H54 (cell line): Measurements from ENCODE around the gene NEURL3.

Experiments
- DNase-seq: peaks from one replicate; pipeline ENCODE4 v3.0.0; 2011; ENCODE audit warnings: low spot score, mixed read lengths; ENCODE audit not compliant: insufficient read length
- FAIRE-seq: peaks from 3 replicates; lab custom pipeline; 2011; peaks lifted over from hg19 to GRCh38; lab: Jason Lieb, UNC
- POLR2A ChIP-seq: IDR thresholded peaks from 2 replicates; pipeline ENCODE4 v1.6.1; 2011; ENCODE audit warnings: low read depth, mild to moderate bottlenecking, low read length

Gene NEURL3

GRCh38 chr2:96534701-96535181 is 29.6 kb upstream of the NEURL3 start:
- FAIRE-seq (no peak), DNase-seq (no peak)
- no peak for TF ChIP-seq POLR2A

DNA sequence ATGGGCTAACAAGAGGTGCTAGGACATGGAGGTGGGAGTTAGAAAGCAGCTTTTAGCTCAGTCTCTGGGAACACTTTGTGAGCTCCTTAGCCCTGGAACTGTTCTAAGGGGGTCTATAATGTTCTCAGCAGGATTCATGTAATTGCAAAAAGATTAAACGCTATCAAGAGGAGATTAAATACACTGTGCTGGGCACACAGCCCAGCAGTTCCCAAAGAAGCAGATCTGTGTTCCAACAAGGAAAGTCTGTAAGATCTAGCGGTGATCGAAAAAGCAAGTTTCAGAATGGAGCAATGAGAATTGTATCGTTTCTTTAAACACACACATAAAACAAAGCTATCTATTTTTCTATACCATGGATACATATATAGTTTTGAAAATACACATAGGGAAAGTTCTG is 29.0 kb upstream of the NEURL3 start:
- no peak for FAIRE-seq
- TF ChIP-seq POLR2A: no peak
- no peak for DNase-seq

GRCh38 chr2:96533292-96534073 is 28.3 kb upstream of the NEURL3 start:
- no peak for FAIRE-seq
- no peak for DNase-seq
- TF ChIP-seq POLR2A: no peak

DNA sequence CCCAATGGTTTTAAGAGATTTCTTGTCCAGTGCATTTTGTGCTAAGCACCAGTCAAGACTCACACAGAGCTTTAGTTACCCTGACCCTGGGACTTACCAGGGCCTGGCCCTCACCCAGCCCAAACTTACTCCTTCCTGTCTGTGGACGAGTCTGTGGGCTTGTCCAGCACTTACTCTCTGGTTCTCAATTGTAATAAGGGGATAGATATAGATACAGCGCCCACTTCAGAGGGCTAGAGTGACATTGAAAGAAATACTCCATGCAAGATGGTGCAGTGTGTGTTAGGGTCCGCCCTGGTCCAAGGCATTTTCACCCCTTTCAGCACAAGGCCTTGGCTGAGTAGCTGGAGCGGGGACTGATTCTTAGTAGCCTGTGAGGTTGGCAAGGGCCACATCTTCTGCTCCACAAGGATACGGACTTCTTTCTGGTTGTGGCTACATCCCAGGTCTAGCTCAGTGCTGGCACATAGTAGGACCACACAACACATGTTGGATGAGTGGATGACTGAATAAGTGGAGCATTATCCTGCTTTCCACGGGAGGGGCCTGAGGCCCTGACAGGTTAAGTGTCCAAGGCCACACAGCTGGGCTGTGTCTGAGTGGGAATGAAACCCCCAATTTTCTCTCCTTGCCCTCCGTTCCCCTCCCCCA is 27.6 kb upstream of the NEURL3 start:
- TF ChIP-seq POLR2A: no peak
- no peak for DNase-seq
- FAIRE-seq: no peak

GRCh38 chr2:96531872-96532505 is 26.8 kb upstream of the NEURL3 start:
- no peak for TF ChIP-seq POLR2A
- FAIRE-seq (no peak), DNase-seq (peak; percentile 98)

GRCh38 chr2:96531366-96531765 is 26.2 kb upstream of the NEURL3 start:
- no peak for FAIRE-seq

DNA sequence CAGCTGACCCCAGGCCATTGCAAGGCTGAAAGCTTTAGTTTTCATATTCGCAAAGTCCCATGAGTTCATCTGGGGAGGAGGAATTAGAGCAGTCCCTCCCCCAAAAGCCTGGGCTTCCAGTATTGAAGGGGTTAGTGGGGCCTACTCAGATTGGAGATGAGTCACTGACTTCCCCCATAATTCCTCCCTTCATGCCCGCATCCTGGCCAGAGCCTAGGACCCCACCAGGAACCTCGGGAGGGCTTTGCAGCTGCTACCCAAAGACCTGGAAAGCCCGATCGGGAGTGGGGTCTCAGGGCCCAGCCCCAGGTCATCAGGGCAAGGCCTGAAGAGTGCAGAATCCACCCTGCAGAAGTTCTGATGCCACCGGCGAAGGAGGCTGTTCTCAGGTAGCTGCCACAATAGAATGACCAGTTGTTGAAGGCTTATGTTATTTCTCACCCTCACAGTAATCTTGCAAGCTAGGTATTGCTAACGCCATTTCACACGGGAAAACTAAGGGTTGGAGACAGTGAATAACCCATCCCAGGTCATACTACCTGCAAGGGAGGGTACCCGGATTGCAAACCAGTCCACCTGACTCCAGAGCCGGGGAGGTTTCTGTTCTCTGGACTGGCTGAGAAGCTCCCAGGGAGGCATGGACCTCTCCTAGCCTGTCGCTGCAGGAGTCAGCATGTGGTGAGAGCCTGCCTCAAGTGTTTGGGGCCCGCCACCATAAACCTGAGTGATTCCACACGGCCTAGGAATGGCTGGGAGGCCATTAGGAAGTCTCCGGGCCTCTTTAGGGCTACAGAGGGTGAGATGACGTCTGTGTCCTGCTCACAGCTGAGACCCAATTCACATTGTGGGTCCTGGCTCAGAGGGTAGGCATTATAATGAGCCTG is 25.6 kb upstream of the NEURL3 start:
- no peak for FAIRE-seq
- DNase-seq: no peak
- no peak for TF ChIP-seq POLR2A

More at GRCh38 chr2:96531366-96531765, 26.2 kb upstream of the NEURL3 start:
- DNase-seq: no peak
- no peak for TF ChIP-seq POLR2A

- FAIRE-seq: no peak
- no peak for TF ChIP-seq POLR2A
- no peak for DNase-seq
Observed at GRCh38 chr2:96530144-96530430, 24.9 kb upstream of the NEURL3 start.

GRCh38 chr2:96529376-96530143 is 24.4 kb upstream of the NEURL3 start:
- DNase-seq: no peak
- FAIRE-seq: no peak
- TF ChIP-seq POLR2A: no peak

GRCh38 chr2:96528700-96529375 is 23.7 kb upstream of the NEURL3 start:
- no peak for TF ChIP-seq POLR2A
- FAIRE-seq: no peak

DNA sequence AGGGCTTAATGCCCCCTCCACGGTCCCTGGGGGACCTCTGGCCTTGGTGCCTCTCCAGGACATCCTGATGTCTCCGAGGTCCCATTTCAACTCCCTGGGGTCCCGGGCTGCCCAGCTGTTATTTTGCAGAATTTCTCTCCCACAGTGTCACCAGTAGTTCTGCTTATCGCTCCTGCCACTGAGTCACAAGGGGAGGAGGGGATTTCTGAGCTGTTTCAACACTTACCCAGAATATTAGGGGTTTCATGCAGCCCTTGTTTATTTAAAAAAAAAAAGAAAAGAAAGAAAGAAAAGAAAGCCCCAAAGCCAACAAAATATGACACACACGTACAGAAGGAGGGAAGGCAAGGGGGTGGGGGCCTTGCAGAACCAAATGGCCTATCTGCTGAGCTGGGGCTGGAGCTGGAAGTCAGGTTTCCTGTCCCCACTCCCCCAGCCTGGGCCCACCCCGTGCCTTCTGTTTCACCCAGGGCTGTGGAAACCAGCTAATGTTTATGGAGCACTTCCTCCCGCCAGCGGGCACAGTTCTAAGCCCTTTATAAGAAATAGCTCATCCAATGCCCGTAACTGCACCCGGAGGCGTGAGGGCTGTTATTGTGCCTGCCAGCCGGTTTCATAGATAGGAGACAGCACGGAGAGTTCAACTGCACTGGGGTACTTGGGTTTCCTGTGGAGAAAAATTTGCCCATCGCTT is 23.0 kb upstream of the NEURL3 start:
- TF ChIP-seq POLR2A: no peak
- DNase-seq: no peak
- no peak for FAIRE-seq

More at GRCh38 chr2:96528700-96529375, 23.7 kb upstream of the NEURL3 start:
- DNase-seq: no peak

DNA sequence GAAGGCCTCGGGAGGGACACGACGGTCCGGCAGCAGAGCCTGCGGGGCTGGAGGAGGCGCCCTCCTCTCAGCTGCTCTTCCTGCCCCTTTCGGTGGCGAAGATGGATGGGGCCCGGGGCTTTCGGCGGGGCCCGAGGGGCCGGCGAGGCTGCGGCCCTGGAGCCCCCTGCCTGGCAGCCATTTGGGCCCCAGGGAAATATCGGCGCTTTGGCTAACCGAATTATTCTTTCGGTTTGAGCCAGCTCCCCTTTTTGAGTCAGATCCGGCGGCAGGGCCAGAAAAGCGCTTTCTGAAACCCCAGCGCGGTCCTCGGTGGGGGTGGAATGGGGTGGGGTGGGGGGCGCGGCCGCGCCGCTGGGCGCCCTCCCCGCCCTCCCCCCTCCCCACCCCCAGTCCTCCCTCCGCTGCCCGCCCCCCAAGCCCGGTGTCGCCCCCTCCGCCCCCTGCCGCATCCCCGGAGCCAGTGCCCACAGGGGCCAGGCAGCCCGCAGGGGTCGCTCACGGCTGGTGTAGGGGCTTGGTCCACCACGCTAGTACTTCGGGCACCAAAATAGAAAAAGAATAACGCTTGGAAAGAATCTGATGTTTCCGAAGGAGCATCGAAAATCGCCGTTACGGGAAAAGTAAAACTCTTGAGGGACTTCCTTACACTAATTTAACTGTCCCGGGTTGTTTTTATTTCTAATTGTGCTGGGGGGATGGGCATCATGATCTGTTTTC is 22.3 kb upstream of the NEURL3 start:
- DNase-seq: no peak
- FAIRE-seq: no peak
- TF ChIP-seq POLR2A: no peak
